WERI-Rb-1 (cell line): ENCODE results near the gene AAK1.

Experiments
- DNase-seq: peaks from one replicate; pipeline ENCODE4 v3.0.0-alpha.2; 2020
- H3K27ac ChIP-seq: fragments of 250-450 bp; sonication (Bioruptor Pico); 2 replicates; pipeline ENCODE4 v1.5.1; 2020; ENCODE audit warnings: mild to moderate bottlenecking, moderate library complexity
- H3K27me3 ChIP-seq: fragments of 250-450 bp; sonication (Bioruptor Pico); 2 replicates; pipeline ENCODE4 v1.5.1; 2021; ENCODE audit warnings: mild to moderate bottlenecking, low read depth, moderate library complexity; ENCODE audit not compliant: insufficient read depth, severe bottlenecking
- H3K36me3 ChIP-seq: fragments of 250-450 bp; sonication (Bioruptor Pico); 2 replicates; pipeline ENCODE4 v1.5.1; 2020; ENCODE audit warnings: mild to moderate bottlenecking, moderate library complexity
- H3K4me3 ChIP-seq: 2 replicates; pipeline ENCODE4 v1.5.1; 2011; ENCODE audit warnings: low read depth, mild to moderate bottlenecking, control low read depth, low read length
- H3K9me3 ChIP-seq: fragments of 250-450 bp; sonication (Bioruptor Pico); 2 replicates; pipeline ENCODE4 v1.5.1; 2021; ENCODE audit warnings: mild to moderate bottlenecking, moderate library complexity; ENCODE audit not compliant: severe bottlenecking
- TF ChIP-seq, protein P1 (sequence below): IDR thresholded peaks from 2 replicates; pipeline ENCODE4 v1.5.1; 2011; ENCODE audit warnings: low read depth, mild to moderate bottlenecking, control low read depth, inconsistent platforms, low read length

Gene AAK1

GRCh38 chr2:69465513-69466456, 177.8 kb downstream of the AAK1 start:
- Histone ChIP-seq H3K4me3 (no peak overlapping the region), H3K27me3 (no peaks in the 10 kb centered on the region), H3K9me3 (no peaks in the 10 kb centered on the region), H3K27ac (no peak overlapping the region), H3K36me3 (peaks cover 4% of the 10 kb centered on the region; the same call in 1 of the 2 replicates)
- TF ChIP-seq, protein P1, sequence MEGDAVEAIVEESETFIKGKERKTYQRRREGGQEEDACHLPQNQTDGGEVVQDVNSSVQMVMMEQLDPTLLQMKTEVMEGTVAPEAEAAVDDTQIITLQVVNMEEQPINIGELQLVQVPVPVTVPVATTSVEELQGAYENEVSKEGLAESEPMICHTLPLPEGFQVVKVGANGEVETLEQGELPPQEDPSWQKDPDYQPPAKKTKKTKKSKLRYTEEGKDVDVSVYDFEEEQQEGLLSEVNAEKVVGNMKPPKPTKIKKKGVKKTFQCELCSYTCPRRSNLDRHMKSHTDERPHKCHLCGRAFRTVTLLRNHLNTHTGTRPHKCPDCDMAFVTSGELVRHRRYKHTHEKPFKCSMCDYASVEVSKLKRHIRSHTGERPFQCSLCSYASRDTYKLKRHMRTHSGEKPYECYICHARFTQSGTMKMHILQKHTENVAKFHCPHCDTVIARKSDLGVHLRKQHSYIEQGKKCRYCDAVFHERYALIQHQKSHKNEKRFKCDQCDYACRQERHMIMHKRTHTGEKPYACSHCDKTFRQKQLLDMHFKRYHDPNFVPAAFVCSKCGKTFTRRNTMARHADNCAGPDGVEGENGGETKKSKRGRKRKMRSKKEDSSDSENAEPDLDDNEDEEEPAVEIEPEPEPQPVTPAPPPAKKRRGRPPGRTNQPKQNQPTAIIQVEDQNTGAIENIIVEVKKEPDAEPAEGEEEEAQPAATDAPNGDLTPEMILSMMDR, result no peak
- no peak for DNase-seq

GRCh38 chr2:69464575-69464974, 179.0 kb downstream of the AAK1 start:
- no peaks in the 10 kb centered on the region for H3K27me3 ChIP-seq
- TF ChIP-seq, protein P1, result no peak
- DNase-seq, result peak; percentile 22
- H3K9me3 ChIP-seq, result no peaks in the 10 kb centered on the region
- H3K4me3 ChIP-seq, result no peak overlapping the region
- H3K36me3 ChIP-seq, result peaks cover 4% of the 10 kb centered on the region; the same call in 1 of the 2 replicates
- H3K27ac ChIP-seq, result no peak overlapping the region

DNA sequence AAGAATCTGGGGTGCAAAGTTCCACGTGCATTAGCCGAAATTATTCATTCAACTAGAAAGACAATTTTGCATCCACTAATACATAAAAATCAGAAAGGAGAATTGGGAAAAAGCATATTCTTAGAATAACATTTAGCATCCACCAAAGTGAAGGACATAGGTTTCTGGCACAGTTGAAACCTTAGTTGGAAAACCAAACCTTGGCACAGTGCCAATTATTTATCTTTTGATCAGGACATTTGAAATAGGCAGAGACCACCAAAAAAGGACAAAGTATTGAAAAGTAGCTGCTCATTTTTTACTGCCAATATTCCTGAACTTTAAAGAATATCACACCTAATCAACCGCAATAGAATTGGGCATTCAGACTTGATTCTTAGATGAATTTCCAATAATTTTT, 180.8 kb downstream of the AAK1 start:
- DNase-seq, result no peak
- Histone ChIP-seq H3K9me3 (no peaks in the 10 kb centered on the region), H3K27me3 (no peaks in the 10 kb centered on the region), H3K36me3 (peaks cover 4% of the 10 kb centered on the region; the same call in 1 of the 2 replicates), H3K27ac (no peak overlapping the region), H3K4me3 (no peak overlapping the region)
- TF ChIP-seq, protein P1, result no peak

DNA sequence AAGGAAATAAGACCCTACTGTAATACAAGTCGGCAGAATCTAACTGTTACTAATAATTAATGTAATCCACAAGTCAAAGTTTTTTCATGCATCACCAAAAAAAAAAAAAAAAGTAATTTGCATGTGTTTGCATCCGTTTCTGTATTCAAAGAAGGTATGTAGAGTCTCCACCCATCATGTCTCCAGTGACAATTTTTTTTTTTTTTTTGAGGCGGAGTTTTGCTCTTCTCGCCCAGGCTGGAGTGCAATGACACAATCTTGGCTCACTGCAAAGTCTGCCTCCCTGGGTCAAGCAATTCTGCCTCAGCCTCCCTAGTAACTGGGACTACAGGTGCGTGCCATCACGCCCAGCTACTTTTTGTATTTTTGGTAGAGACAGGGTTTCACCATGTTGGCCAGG, 182.1 kb downstream of the AAK1 start:
- no peaks in the 10 kb centered on the region for H3K27me3 ChIP-seq
- peaks cover 4% of the 10 kb centered on the region; the same call in 1 of the 2 replicates for H3K36me3 ChIP-seq
- TF ChIP-seq, protein P1, result no peak
- no peak overlapping the region for H3K27ac ChIP-seq
- DNase-seq, result no peak
- H3K9me3 ChIP-seq, result no peaks in the 10 kb centered on the region
- no peak overlapping the region for H3K4me3 ChIP-seq

DNA sequence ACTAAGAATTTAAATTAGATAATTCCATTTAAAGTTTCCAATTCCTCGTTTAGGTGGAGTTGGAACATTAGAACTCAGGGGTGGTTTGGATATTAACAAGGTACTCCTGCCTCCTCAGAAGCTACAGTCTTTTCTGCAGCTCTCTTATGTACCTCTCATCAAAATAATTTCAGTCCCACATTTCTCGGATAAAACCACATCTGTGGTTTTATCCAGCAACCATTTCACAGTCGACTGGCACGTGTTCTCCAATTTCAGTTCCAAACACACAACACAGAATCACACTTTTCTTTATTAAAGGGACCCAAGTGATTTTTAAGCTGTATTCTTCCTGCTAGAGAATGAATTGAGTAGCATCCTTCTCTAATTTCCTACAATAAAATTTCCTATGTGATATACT, 183.6 kb downstream of the AAK1 start:
- Histone ChIP-seq H3K27ac (no peak overlapping the region), H3K4me3 (no peak overlapping the region), H3K9me3 (no peaks in the 10 kb centered on the region), H3K27me3 (no peaks in the 10 kb centered on the region), H3K36me3 (no peaks in the 10 kb centered on the region)
- DNase-seq, result no peak
- TF ChIP-seq, protein P1, result no peak
